Germinal center (tissue), 1 donor: ENCODE measurements around the gene MAD1L1.
"Not testable (repeated sequence)": the region's sequence is repeated elsewhere in the genome, so short reads cannot be mapped to it uniquely, and the experiment has no call there.

ENCODE experiments used
- DNase-seq: peaks from one replicate; pipeline ENCODE4 v3.0.0; 2012; ENCODE audit warnings: mixed read lengths, low spot score

The MAD1L1 gene

GRCh38 chr7:1941464-1942242 lies 291.1 kb downstream of the MAD1L1 start:
- no peak for DNase-seq

- DNase-seq: no peak
Measured at GRCh38 chr7:1940863-1941262, 291.9 kb downstream of the MAD1L1 start.

GRCh38 chr7:1940402-1940786 lies 292.4 kb downstream of the MAD1L1 start:
- peak; percentile 86 for DNase-seq

GRCh38 chr7:1939434-1940401 lies 293.0 kb downstream of the MAD1L1 start:
- no peak for DNase-seq

- no peak for DNase-seq
Measured at GRCh38 chr7:1938788-1939433, 293.8 kb downstream of the MAD1L1 start.

GRCh38 chr7:1937252-1937605 lies 295.5 kb downstream of the MAD1L1 start:
- DNase-seq: no peak

- DNase-seq: no peak
Measured at GRCh38 chr7:1936531-1937251, 296.1 kb downstream of the MAD1L1 start.

- no peak for DNase-seq
Measured at GRCh38 chr7:1936006-1936310, 296.8 kb downstream of the MAD1L1 start.

GRCh38 chr7:1935176-1936005 lies 297.4 kb downstream of the MAD1L1 start:
- DNase-seq: no peak

- no peak for DNase-seq
Measured at GRCh38 chr7:1934756-1935155, 298.0 kb downstream of the MAD1L1 start.

GRCh38 chr7:1934017-1934416 lies 298.7 kb downstream of the MAD1L1 start:
- DNase-seq: no peak

- DNase-seq: no peak
Measured at GRCh38 chr7:1933066-1933750, 299.5 kb downstream of the MAD1L1 start.

- no peak for DNase-seq
Measured at GRCh38 chr7:1931951-1932270, 300.8 kb downstream of the MAD1L1 start.

GRCh38 chr7:1931256-1931950 lies 301.3 kb downstream of the MAD1L1 start:
- no peak for DNase-seq

- DNase-seq: no peak
Measured at GRCh38 chr7:1930381-1931065, 302.2 kb downstream of the MAD1L1 start.

GRCh38 chr7:1929349-1929925 lies 303.3 kb downstream of the MAD1L1 start:
- not testable (repeated sequence) for DNase-seq

GRCh38 chr7:1928645-1929348 lies 303.9 kb downstream of the MAD1L1 start:
- no peak for DNase-seq

- no peak for DNase-seq
Measured at GRCh38 chr7:1927937-1928644, 304.7 kb downstream of the MAD1L1 start.
